ENCODE data around the gene TCHP. TPM values are rescaled to one million over a fixed set of nuclear protein-coding genes. Genes with fewer than 3 reads are reported as not detected.
A peak's percentile ranks its signal among the peaks of the same experiment; 100 is the strongest.

TCHP gene
- total RNA-seq, 2 donors from 2014 or later = 26.1 to 31.9 TPM

GRCh38 chr12:109864916-109865315, 35.2 kb upstream of the TCHP start:
- no peak overlapping the region for H3K27ac ChIP-seq (ENCODE audit: low read depth, low read length)
- Mint-ChIP-seq H3K36me3 (ENCODE audit: low read depth) (peaks cover 7% of the 10 kb centered on the region), H3K27me3 (ENCODE audit: insufficient read depth) (no peaks in the 10 kb centered on the region), H3K27ac (peak overlapping the region; percentile 62), H3K9me3 (no peaks in the 10 kb centered on the region), H3K4me3 (no peak overlapping the region), H3K4me1 (peaks cover 9% of the 10 kb centered on the region)
- no peaks in the 10 kb centered on the region for H3K4me1 ChIP-seq (ENCODE audit: control insufficient read depth, insufficient read depth, low read length)
- no peaks in the 10 kb centered on the region for H3K36me3 ChIP-seq (ENCODE audit: control insufficient read depth, insufficient read depth, low read length)
- 91 to 96% methylated on average over 3 of the region's 3 CpGs for WGBS, 2 experiments (ENCODE audit: insufficient coverage in 1 of 2, insufficient read length in 1 of 2)
- no peak for DNase-seq
- no peak for TF ChIP-seq CTCF (conservative IDR thresholded peaks at IDR 0.05)
- no peak overlapping the region for H3K9ac ChIP-seq (ENCODE audit: extremely low read depth, low read length, poor library complexity, severe bottlenecking)
- no peaks in the 10 kb centered on the region for H3K27me3 ChIP-seq (ENCODE audit: control insufficient read depth, insufficient read depth, low read length, poor library complexity, severe bottlenecking)
- no peaks in the 10 kb centered on the region for H3K9me3 ChIP-seq (ENCODE audit: control insufficient read depth, low read length)
- no peak overlapping the region for H3K4me3 ChIP-seq (ENCODE audit: low read length)

GRCh38 chr12:109868182-109869051, 31.7 kb upstream of the TCHP start:
- Mint-ChIP-seq H3K27ac (no peak overlapping the region), H3K27me3 (ENCODE audit: insufficient read depth) (no peaks in the 10 kb centered on the region), H3K4me3 (no peak overlapping the region), H3K9me3 (no peaks in the 10 kb centered on the region), H3K4me1 (peaks cover 9% of the 10 kb centered on the region), H3K36me3 (ENCODE audit: low read depth) (peaks cover 7% of the 10 kb centered on the region)
- H3K4me1 ChIP-seq (ENCODE audit: control insufficient read depth, insufficient read depth, low read length) = no peaks in the 10 kb centered on the region
- WGBS, 2 experiments (ENCODE audit: insufficient coverage in 1 of 2, insufficient read length in 1 of 2) = 88 to 95% methylated on average over 6 to 9 of the region's 9 CpGs
- no peak for DNase-seq
- H3K4me3 ChIP-seq (ENCODE audit: low read length) = no peak overlapping the region
- H3K27ac ChIP-seq (ENCODE audit: low read depth, low read length) = no peak overlapping the region
- no peak overlapping the region for H3K9ac ChIP-seq (ENCODE audit: extremely low read depth, low read length, poor library complexity, severe bottlenecking)
- no peaks in the 10 kb centered on the region for H3K36me3 ChIP-seq (ENCODE audit: control insufficient read depth, insufficient read depth, low read length)
- no peaks in the 10 kb centered on the region for H3K27me3 ChIP-seq (ENCODE audit: control insufficient read depth, insufficient read depth, low read length, poor library complexity, severe bottlenecking)
- no peaks in the 10 kb centered on the region for H3K9me3 ChIP-seq (ENCODE audit: control insufficient read depth, low read length)
- no peak for TF ChIP-seq CTCF (conservative IDR thresholded peaks at IDR 0.05)

- H3K27ac Mint-ChIP-seq = peak overlapping the region; percentile 74
- H3K36me3 Mint-ChIP-seq (ENCODE audit: low read depth) = peaks cover 7% of the 10 kb centered on the region
- no peaks in the 10 kb centered on the region for H3K9me3 Mint-ChIP-seq
- H3K36me3 ChIP-seq (ENCODE audit: control insufficient read depth, insufficient read depth, low read length) = no peaks in the 10 kb centered on the region
- peaks cover 5% of the 10 kb centered on the region for H3K4me1 Mint-ChIP-seq
- no peak overlapping the region for H3K27ac ChIP-seq (ENCODE audit: low read depth, low read length)
- H3K4me3 Mint-ChIP-seq = no peak overlapping the region
- no peak overlapping the region for H3K4me3 ChIP-seq (ENCODE audit: low read length)
- H3K9ac ChIP-seq (ENCODE audit: extremely low read depth, low read length, poor library complexity, severe bottlenecking) = no peak overlapping the region
- DNase-seq = no peak
- no peaks in the 10 kb centered on the region for H3K4me1 ChIP-seq (ENCODE audit: control insufficient read depth, insufficient read depth, low read length)
- 88 to 100% methylated on average over 2 of the region's 2 CpGs for WGBS, 2 experiments (ENCODE audit: insufficient coverage in 1 of 2, insufficient read length in 1 of 2)
- no peak for TF ChIP-seq CTCF (conservative IDR thresholded peaks at IDR 0.05)
- no peaks in the 10 kb centered on the region for H3K27me3 ChIP-seq (ENCODE audit: control insufficient read depth, insufficient read depth, low read length, poor library complexity, severe bottlenecking)
- no peaks in the 10 kb centered on the region for H3K27me3 Mint-ChIP-seq (ENCODE audit: insufficient read depth)
- no peaks in the 10 kb centered on the region for H3K9me3 ChIP-seq (ENCODE audit: control insufficient read depth, low read length)
These were observed 29.4 kb upstream of the TCHP start for GRCh38 chr12:109870648-109871047.
